Measurements from ENCODE around the gene SEMA4A. TPM values are rescaled to one million over a fixed set of nuclear protein-coding genes. Genes with fewer than 3 reads are reported as not detected.

The SEMA4A gene
- total and polyA plus RNA-seq, 2 of the 8 experiments (the other 6 are each of a cell fraction or from before 2014, with no cell fraction given), result 7.3 to 10.6 TPM

DNA sequence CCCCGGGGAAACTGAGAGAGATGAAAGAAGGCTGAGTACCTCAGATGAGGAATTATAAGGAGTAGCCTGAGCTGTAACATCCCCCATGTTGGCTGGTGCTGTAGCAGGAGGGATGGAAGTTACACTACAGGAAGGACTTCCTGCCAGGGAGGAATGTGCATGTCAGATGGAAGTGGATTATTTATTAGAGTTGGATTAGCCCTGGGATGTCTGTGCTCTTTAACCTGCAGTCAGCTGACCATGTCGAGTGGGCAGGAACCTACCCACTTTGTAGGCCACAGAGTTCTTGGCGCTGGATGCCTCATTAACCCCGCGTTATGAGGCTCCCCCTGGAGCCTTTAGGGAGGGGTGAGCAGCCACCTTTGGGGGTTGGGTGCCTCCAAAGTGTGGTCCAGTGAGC lies 757 bp upstream of the SEMA4A start (continued):
- TF ChIP-seq E2F6 (IDR thresholded peaks at IDR 0.05) (no peak), SP2 (IDR thresholded peaks at IDR 0.05; ENCODE audit: low read length) (no peak)
